ENCODE results near the gene MCTP1.

MCTP1 gene

DNA sequence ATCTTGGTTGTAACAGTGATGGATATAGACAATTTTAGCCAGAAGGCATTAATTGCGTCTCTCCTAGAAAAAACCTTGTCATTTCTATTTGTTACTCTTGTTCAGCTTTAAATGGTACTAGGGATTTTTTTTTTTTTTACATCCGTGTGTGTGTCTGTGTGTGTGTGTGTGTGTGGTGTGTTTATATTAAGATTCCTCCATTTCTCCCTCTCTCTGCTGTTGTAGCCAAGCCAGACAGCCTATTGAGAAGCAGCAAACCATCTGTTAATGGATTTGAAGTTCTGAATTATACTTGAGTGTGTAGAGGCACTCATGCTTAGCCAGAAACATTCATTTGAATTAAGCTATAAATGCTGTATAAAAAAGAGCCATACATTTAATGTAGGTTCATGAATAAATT is 594.1 kb downstream of the MCTP1 start:
- no peak for DNase-seq

GRCh38 chr5:94689908-94690307 is 595.0 kb downstream of the MCTP1 start:
- no peak for DNase-seq

DNA sequence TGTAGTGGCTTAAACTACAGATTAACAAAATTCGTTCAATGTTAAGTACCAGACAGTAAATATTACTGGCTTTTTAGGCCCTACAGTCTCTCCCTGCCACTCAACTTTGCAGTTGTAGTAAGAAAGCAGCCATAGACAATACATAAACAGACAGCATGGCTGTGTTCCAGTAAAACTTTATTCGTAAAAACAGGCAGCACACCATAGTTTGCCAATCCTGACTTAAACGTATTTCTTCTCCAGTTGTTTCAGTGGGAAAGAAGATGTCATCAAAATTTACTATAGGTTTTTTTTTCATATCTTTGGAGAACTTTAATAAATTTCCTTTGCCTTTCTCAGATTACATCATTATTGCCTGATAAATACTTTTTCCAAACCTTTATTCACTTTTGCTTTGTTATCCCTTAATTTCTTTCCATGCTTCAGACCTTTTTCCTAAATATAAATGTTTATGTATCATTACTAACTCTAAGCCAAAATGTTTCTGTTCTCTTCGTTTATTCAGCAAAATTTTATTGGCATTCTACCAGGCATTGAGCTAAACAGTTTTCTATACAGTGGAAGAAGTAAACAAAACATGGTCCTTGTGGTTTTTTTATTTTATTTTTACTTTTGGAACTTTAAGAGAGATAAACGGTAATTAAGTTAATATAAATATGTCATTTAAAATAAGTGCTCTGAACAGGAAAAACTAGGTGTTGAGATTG is 601.9 kb downstream of the MCTP1 start:
- no peak for DNase-seq

GRCh38 chr5:94675965-94676618 is 608.8 kb downstream of the MCTP1 start:
- no peak for DNase-seq

GRCh38 chr5:94674490-94675382 is 610.2 kb downstream of the MCTP1 start:
- no peak for DNase-seq

DNA sequence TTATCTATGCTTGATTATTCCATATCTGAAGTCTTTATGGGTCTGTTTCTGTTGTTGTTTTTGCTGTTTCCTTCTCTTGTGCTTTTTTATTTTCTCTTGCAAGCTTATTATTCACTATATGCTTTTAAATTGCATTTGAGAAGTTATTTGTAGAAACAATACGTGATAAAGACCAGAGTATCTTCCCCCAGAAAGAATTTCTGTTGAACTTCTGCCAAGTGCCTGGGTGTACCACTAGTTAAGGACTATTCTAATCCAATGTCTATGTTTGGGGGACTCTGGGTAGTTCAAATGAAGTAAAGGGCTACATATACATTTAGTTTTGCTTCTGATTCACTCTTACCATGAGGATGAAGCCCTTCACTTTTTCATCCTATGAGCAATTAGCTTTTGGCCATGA is 612.1 kb downstream of the MCTP1 start:
- no peak for DNase-seq

DNA sequence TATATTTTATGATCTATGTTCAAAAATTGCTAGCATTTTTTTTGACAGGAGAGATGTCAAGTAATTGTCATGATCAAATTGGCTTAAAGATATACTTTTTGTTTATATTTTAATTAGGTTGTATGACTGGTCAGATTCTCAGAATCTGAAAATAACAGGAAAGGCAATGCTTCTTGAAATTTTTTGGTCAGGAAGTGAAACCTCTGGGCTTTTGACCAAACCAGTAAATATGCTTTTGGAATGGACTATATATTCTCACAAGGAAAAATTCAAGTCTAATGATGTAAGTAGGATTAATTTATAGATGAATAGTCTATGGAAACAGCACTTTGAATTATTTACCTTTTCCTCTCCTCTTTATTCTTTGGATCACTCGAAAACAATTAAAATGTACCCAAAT is 614.2 kb downstream of the MCTP1 start:
- no peak for DNase-seq

- DNase-seq = no peak
Observed at GRCh38 chr5:94667937-94668336, 617.0 kb downstream of the MCTP1 start.

DNA sequence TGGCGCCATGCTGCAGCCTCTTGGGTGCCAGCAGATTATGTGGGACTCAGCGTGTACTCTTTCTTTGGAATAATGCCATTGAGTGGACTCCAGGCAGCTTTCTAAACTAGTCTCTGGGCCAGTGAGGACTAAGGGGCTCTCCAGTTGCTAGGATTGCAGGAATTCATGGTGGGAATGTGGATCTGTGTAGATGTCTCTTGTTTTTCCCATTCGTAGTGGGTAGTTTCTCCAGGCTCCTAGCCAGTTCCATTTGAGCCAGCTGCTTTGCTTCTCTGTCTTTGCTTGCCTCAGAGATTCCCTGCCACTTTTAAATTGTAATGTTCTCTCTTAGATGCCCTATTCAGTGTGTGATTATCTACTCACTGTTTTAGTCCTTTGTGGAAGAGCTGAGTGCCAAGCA is 623.8 kb downstream of the MCTP1 start:
- no peak for DNase-seq

- no peak for DNase-seq
Observed at GRCh38 chr5:94660506-94660905, 624.4 kb downstream of the MCTP1 start.

DNA sequence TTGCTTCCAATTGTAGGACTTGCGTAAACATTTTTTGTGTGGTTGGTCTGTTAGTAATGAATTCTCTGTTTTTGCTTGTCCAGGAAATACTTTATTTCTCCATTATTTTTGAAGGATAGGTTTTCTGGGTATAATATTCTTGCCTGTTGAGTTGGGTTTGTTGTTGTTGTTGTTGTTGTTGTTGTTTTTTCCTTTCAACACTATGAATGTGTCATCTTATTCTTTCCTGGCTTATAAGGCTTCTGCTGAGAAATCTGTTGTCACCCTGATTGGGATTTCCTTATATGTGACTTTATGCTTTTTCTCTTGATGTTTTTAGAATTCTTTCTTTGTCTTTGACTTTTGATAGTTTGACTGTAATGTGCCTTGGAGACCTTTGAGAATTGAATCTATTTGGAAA is 626.6 kb downstream of the MCTP1 start:
- no peak for DNase-seq

Data from activated CD4-positive, alpha-beta T cell treated with anti-CD3 and anti-CD28 coated beads for 48 hours (primary cell).